GM23248 (cell line): Measurements from ENCODE around the gene SMIM12. TPM values are rescaled to one million over a fixed set of nuclear protein-coding genes. Genes with fewer than 3 reads are reported as not detected.

Experiments
- DNase-seq: peaks from one replicate; pipeline ENCODE4 v3.0.0-alpha.2; 2015
- H2AFZ ChIP-seq: fragments of 200-600 bp; sonication (generic); 2 replicates; pipeline ENCODE4 v1.6.1; 2016; ENCODE audit warnings: antibody characterized with exemption
- H3F3A ChIP-seq: fragments of 200-600 bp; sonication (generic); 2 replicates; pipeline ENCODE4 v1.6.1; 2016; ENCODE audit warnings: mild to moderate bottlenecking, antibody characterized with exemption, mixed run types; ENCODE audit not compliant: insufficient read depth
- H3K27ac ChIP-seq: fragments of 200-600 bp; sonication (generic); 2 replicates; pipeline ENCODE4 v1.5.1; 2016; ENCODE audit warnings: mild to moderate bottlenecking
- H3K27me3 ChIP-seq: fragments of 200-600 bp; sonication (generic); replicated peaks from 2 replicates; pipeline ENCODE4 v1.6.1; 2016; ENCODE audit warnings: mild to moderate bottlenecking; ENCODE audit not compliant: insufficient read depth
- H3K36me3 ChIP-seq: fragments of 200-600 bp; sonication (generic); 2 replicates; pipeline ENCODE4 v1.6.1; 2016; ENCODE audit warnings: low read depth, mild to moderate bottlenecking
- H3K4me1 ChIP-seq: fragments of 200-600 bp; sonication (generic); 2 replicates; pipeline ENCODE4 v1.6.1; 2016; ENCODE audit warnings: mild to moderate bottlenecking; ENCODE audit not compliant: insufficient read depth
- H3K4me2 ChIP-seq: fragments of 200-600 bp; sonication (generic); one replicate; pipeline ENCODE4 v1.6.1; 2016; ENCODE audit warnings: mild to moderate bottlenecking; ENCODE audit not compliant: unreplicated experiment
- H3K4me3 ChIP-seq: fragments of 200-600 bp; sonication (generic); 2 replicates; pipeline ENCODE4 v1.5.1; 2016; ENCODE audit warnings: mild to moderate bottlenecking
- H3K79me2 ChIP-seq: fragments of 200-600 bp; sonication (generic); 2 replicates; pipeline ENCODE4 v1.6.1; 2016; ENCODE audit warnings: mild to moderate bottlenecking; ENCODE audit not compliant: insufficient read depth
- H3K9ac ChIP-seq: fragments of 200-600 bp; sonication (generic); 2 replicates; pipeline ENCODE4 v1.6.1; 2016; ENCODE audit warnings: mild to moderate bottlenecking
- H3K9me2 ChIP-seq: fragments of 200-600 bp; sonication (generic); 2 replicates; pipeline ENCODE4 v1.6.1; 2016; ENCODE audit warnings: mixed run types, mild to moderate bottlenecking, moderate library complexity; ENCODE audit not compliant: insufficient read depth
- H3K9me3 ChIP-seq: fragments of 200-600 bp; sonication (generic); one replicate; pipeline ENCODE4 v1.6.1; 2017; ENCODE audit warnings: low read depth
- H4K20me1 ChIP-seq: fragments of 200-600 bp; sonication (generic); 2 replicates; pipeline ENCODE4 v1.6.0; 2016; ENCODE audit not compliant: insufficient read depth
- EZH2 ChIP-seq: fragments of 200-600 bp; sonication (generic); IDR thresholded peaks from 2 replicates; pipeline ENCODE4 v1.6.1; 2018; ENCODE audit warnings: antibody characterized with exemption, mild to moderate bottlenecking; ENCODE audit not compliant: insufficient read depth, poor library complexity, severe bottlenecking
- EZH2phosphoT487 ChIP-seq: fragments of 200-600 bp; sonication (generic); IDR thresholded peaks from 2 replicates; pipeline ENCODE4 v1.6.1; 2018; ENCODE audit warnings: antibody characterized with exemption, moderate library complexity, mild to moderate bottlenecking, low read depth; ENCODE audit not compliant: insufficient read depth
- WGBS, 2 experiments: methylation state at CpG; one replicate each; pipeline ENCODE4 v1.1.6; 2015 to 2017; ENCODE audit warnings: low lambda C conversion rate in 2 of 2, low coverage in 1 of 2; ENCODE audit errors: missing lambda C conversion rate in 2 of 2; 5-methylcytosine and 5-hydroxymethylcytosine counted together
- in situ Hi-C: fragments of 300-500 bp; cut with MboI; formaldehyde crosslinking; loops from 2 replicates; pipeline ENCODE4 v1.15.0; 2020
- polyA plus RNA-seq: library from polyadenylated mRNA; unstranded; fragments of >200 nt; fragmentation: Nextera tagmentation; extraction: Ambion mirVana; gene quantifications from 2 replicates; pipeline ENCODE4 v1.2.1, GENCODE V29; 2016
- total RNA-seq: library from RNA; depleted of rRNA; stranded (reverse); fragments of >200 nt; shearing (Covaris generic); gene quantifications from 2 replicates; pipeline ENCODE4 v1.2.3, GENCODE V29; 2014

Gene SMIM12
- total and polyA plus RNA-seq, 2 experiments from 2014 or later, result 17.9 to 51.6 TPM

DNA sequence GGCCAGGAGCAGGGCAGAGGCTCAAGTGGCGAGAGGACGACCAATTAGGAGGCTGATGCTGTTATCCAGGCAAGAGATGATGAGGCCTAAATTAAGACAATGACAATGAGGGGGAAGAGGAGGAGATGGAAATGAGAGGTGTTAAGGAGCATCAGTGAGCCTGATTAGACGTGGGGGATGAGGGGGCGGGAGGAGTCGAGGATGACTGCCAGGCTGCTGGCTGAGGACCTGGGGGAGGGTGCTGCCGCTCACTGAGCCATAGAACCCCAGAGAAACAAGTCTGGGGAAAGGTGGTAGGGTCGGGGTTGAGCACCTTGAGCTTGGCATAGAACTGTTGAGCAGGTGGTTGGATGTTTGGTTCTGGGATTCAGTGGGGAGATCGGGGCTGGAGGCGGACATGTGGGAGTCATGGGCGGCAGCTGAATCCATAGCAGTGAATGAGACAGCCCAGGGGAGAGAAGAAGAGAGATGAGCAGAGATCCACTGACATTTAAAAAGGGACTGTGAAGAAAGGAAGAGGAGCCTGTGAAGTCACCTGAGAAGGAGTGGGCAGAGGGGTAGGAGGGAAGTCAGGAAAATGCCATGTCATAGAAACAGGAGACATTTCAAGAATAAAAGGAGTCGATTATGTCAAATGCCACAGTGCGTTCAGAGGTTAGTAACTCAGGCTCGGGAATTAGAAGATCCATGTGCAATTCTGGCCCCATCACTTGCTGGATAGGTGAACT, 41.4 kb upstream of the SMIM12 start:
- no peak overlapping the region for H2AFZ ChIP-seq
- in situ Hi-C loops, result no loop called here
- H3K79me2 ChIP-seq, result no peaks in the 10 kb centered on the region
- no peaks in the 10 kb centered on the region for H4K20me1 ChIP-seq
- no peaks in the 10 kb centered on the region for H3K36me3 ChIP-seq
- DNase-seq, result no peak
- no peaks in the 10 kb centered on the region for H3K9me2 ChIP-seq
- no peak for TF ChIP-seq EZH2
- no peak for TF ChIP-seq EZH2phosphoT487
- no peak overlapping the region for H3K4me3 ChIP-seq
- H3K4me2 ChIP-seq, result no peak overlapping the region
- H3K4me1 ChIP-seq, result no peaks in the 10 kb centered on the region
- 25 to 37% methylated on average over 10 to 13 of the region's 13 CpGs for WGBS, 2 experiments
- no peaks in the 10 kb centered on the region for H3K9me3 ChIP-seq
- H3K27me3 ChIP-seq, result peaks cover 12% of the 10 kb centered on the region
- H3F3A ChIP-seq, result no peaks in the 10 kb centered on the region
- no peak overlapping the region for H3K27ac ChIP-seq
- H3K9ac ChIP-seq, result no peak overlapping the region

DNA sequence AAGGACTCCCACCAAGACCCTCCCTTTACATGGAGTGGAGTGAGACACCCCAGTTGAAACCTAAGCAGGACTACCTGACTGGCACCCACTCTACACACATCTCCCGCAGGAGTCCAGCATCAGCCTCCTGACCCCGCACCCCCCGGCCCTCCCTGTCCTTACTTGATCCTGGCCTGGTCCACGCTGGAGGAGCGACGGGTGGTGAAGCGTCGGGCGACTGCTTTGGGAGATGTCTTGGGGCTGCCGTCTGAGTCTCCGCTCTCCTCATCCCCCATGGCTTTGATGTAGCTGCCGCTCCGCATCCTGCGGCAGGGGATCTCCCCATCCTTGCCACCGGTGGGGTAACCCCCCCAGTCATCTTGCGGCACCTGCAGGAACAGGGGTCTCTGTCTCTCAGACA, 40.4 kb upstream of the SMIM12 start:
- in situ Hi-C loops, result no loop called here
- Histone ChIP-seq H3K9me3 (no peaks in the 10 kb centered on the region), H3K79me2 (no peaks in the 10 kb centered on the region), H3K9ac (no peak overlapping the region), H3K4me2 (no peak overlapping the region), H3K9me2 (no peaks in the 10 kb centered on the region), H3K4me1 (no peaks in the 10 kb centered on the region), H3F3A (no peaks in the 10 kb centered on the region), H3K27me3 (peaks cover 12% of the 10 kb centered on the region), H3K4me3 (no peak overlapping the region), H2AFZ (no peak overlapping the region), H3K27ac (no peak overlapping the region), H4K20me1 (no peaks in the 10 kb centered on the region), H3K36me3 (no peaks in the 10 kb centered on the region)
- TF ChIP-seq EZH2phosphoT487 (no peak), EZH2 (no peak)
- no peak for DNase-seq
- 65 to 73% methylated on average over 16 of the region's 16 CpGs for WGBS, 2 experiments

DNA sequence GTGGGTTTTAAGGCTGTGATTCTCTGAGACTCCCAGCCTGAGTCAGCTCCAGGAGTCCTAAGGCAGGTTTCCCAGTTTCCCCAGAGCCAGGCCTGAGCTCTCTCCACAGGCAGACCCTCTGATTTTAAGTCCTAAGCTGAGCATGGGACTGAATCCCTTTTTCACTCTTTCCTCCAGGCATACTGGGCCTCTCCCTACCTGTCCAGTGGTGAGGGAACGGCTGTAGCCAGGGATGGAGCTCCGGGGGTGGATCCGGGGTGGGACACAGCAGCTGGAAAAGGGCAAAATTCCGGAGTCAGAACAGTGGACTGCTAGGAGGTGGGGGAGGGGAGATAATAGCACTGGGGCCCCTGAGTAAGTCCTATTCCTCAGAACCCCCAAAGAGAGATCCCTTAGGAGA, 39.9 kb upstream of the SMIM12 start:
- Histone ChIP-seq H3K9me2 (no peaks in the 10 kb centered on the region), H3K27ac (no peak overlapping the region), H2AFZ (no peak overlapping the region), H3K36me3 (no peaks in the 10 kb centered on the region), H3K9me3 (no peaks in the 10 kb centered on the region), H4K20me1 (no peaks in the 10 kb centered on the region), H3K4me2 (no peak overlapping the region), H3K9ac (no peak overlapping the region), H3K27me3 (peaks cover 12% of the 10 kb centered on the region), H3K4me3 (no peak overlapping the region), H3F3A (no peaks in the 10 kb centered on the region), H3K4me1 (no peaks in the 10 kb centered on the region), H3K79me2 (no peaks in the 10 kb centered on the region)
- no peak for DNase-seq
- in situ Hi-C loops, result no loop called here
- WGBS, 2 experiments, result 26 to 41% methylated on average over 4 of the region's 4 CpGs
- no peak for TF ChIP-seq EZH2phosphoT487

DNA sequence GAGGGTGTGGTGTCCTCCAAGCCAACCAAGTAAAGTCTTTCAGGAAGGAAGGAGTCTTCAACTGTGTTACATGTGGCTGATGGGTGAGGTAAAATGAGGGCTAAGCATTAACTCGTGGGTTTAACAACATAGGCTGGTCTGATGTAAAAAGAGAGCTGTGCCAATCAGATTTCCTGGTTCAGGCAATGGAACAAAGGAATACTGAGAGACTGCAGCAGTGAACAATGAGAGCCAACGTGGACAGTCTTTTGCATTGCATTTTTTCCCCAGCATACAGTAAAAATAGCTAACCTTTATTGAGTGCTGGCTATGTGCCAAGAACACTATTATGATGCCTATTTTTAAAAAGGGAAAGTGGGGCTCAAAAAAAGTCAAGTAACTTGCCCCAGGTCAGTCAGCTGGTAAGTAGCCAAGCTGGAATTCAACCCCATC, 38.8 kb upstream of the SMIM12 start:
- in situ Hi-C loops, result no loop called here
- Histone ChIP-seq H3K9ac (no peak overlapping the region), H2AFZ (no peak overlapping the region), H3K27me3 (peaks cover 12% of the 10 kb centered on the region), H3K4me3 (no peak overlapping the region), H3K9me3 (no peaks in the 10 kb centered on the region), H3K4me2 (no peak overlapping the region), H3K36me3 (no peaks in the 10 kb centered on the region), H3F3A (no peaks in the 10 kb centered on the region), H3K27ac (no peak overlapping the region), H3K79me2 (no peaks in the 10 kb centered on the region), H4K20me1 (no peaks in the 10 kb centered on the region), H3K9me2 (no peaks in the 10 kb centered on the region), H3K4me1 (no peaks in the 10 kb centered on the region)
- peak; percentile 11 for DNase-seq
- WGBS, 2 experiments, result 4 to 11% methylated on average over 2 of the region's 2 CpGs
- TF ChIP-seq EZH2 (no peak), EZH2phosphoT487 (no peak)
